H1 (cell line): ENCODE measurements around the gene MRPS9. TPM values are rescaled to one million over a fixed set of nuclear protein-coding genes. Genes with fewer than 3 reads are reported as not detected.
A peak's percentile ranks its signal among the peaks of the same experiment; 100 is the strongest.

ENCODE experiments used
- CTCF ChIA-PET: fragments of 300-600 bp; sonication (Branson Sonifier 250); formaldehyde crosslinking; loops from one replicate; lab custom pipeline; 2021; ENCODE audit not compliant: partially characterized antibody; lab: Charles Lee
- POLR2A ChIA-PET: fragments of 300-600 bp; sonication (Branson Sonifier 250); formaldehyde crosslinking; loops from one replicate; lab custom pipeline; 2021; ENCODE audit warnings: inconsistent platforms; ENCODE audit not compliant: partially characterized antibody; lab: Charles Lee
- DNase-seq, 2 experiments: peaks; one replicate each; pipeline versions ENCODE4 v3.0.0 to v3.0.0-alpha.2; 2010 to 2022; ENCODE audit warnings: low spot score in 2 of 2, low read depth in 1 of 2, mixed read lengths in 1 of 2
- FAIRE-seq: peaks from 2 replicates; lab custom pipeline; 2011; peaks lifted over from hg19 to GRCh38; lab: Jason Lieb, UNC
- H2AFZ ChIP-seq: 2 replicates; pipeline ENCODE4 v1.8.1; 2012; ENCODE audit warnings: low read length, inconsistent platforms
- H2AK5ac ChIP-seq: 2 replicates; pipeline ENCODE4 v1.6.1; 2013; ENCODE audit warnings: low read depth, low read length
- H2BK120ac ChIP-seq: replicated peaks from 2 replicates; pipeline ENCODE3; 2013; ENCODE audit warnings: low read depth, low read length, inconsistent platforms
- H2BK12ac ChIP-seq: 2 replicates; pipeline ENCODE4 v1.6.1; 2013; ENCODE audit warnings: low read depth, low read length
- H2BK15ac ChIP-seq: 2 replicates; pipeline ENCODE4 v1.6.1; 2013; ENCODE audit warnings: low read length
- H2BK20ac ChIP-seq: 2 replicates; pipeline ENCODE4 v1.6.1; 2013; ENCODE audit warnings: low read length
- H2BK5ac ChIP-seq: 2 replicates; pipeline ENCODE4 v1.6.1; 2013; ENCODE audit warnings: low read depth, low read length
- H3K14ac ChIP-seq: 2 replicates; pipeline ENCODE4 v1.6.1; 2013; ENCODE audit warnings: inconsistent platforms; ENCODE audit not compliant: insufficient read length
- H3K18ac ChIP-seq: 2 replicates; pipeline ENCODE4 v1.6.1; 2013; ENCODE audit warnings: low read length; ENCODE audit errors: extremely low read depth
- H3K23ac ChIP-seq: 2 replicates; pipeline ENCODE4 v1.6.1; 2013; ENCODE audit warnings: inconsistent platforms; ENCODE audit not compliant: insufficient read length
- H3K23me2 ChIP-seq: 2 replicates; pipeline ENCODE4 v1.6.1; 2013; ENCODE audit warnings: low read depth, low read length
- H3K27ac ChIP-seq: 2 replicates; pipeline ENCODE4 v1.6.1; 2011; ENCODE audit warnings: low read depth, low read length, inconsistent platforms
- H3K27me3 ChIP-seq, 4 experiments: replicated peaks in 1 of 4; 1 replicate in 1 of 4; 2 replicates in 3 of 4; pipeline versions ENCODE4 v1.6.1 to v1.8.1; 2011 to 2013; ENCODE audit warnings: low read length in 3 of 4, mild to moderate bottlenecking in 3 of 4, inconsistent platforms in 2 of 4, mixed read lengths in 2 of 4, moderate library complexity in 1 of 4; ENCODE audit not compliant: control insufficient read depth in 3 of 4, insufficient read depth in 3 of 4; ENCODE audit errors: extremely low read depth in 1 of 4
- H3K36me3 ChIP-seq, 4 experiments: 2 replicates each; pipeline versions ENCODE4 v1.6.1 to v1.8.1; 2011 to 2013; ENCODE audit warnings: mild to moderate bottlenecking in 4 of 4, low read length in 3 of 4, moderate library complexity in 2 of 4, control low read depth in 1 of 4, inconsistent platforms in 1 of 4; ENCODE audit not compliant: insufficient read depth in 4 of 4, control insufficient read depth in 2 of 4
- H3K4ac ChIP-seq: replicated peaks from 2 replicates; pipeline ENCODE3; 2013; ENCODE audit warnings: low read length, low read depth, mixed read lengths, inconsistent platforms; ENCODE audit not compliant: insufficient read length
- H3K4me1 ChIP-seq, 4 experiments: replicated peaks in 1 of 4; 1 replicate in 1 of 4; 2 replicates in 3 of 4; pipeline versions ENCODE4 v1.6.1 to v1.8.1; 2011 to 2013; ENCODE audit warnings: low read length in 3 of 4, inconsistent platforms in 2 of 4, mixed read lengths in 1 of 4; ENCODE audit not compliant: insufficient read depth in 4 of 4, control insufficient read depth in 3 of 4
- H3K4me2 ChIP-seq, 2 experiments: 2 replicates each; pipeline versions ENCODE4 v1.6.1 to v1.8.1; 2011 to 2013; ENCODE audit warnings: low read depth in 2 of 2, low read length in 2 of 2, control low read depth in 1 of 2, inconsistent platforms in 1 of 2, mild to moderate bottlenecking in 1 of 2; ENCODE audit not compliant: insufficient read depth in 1 of 2
- H3K4me3 ChIP-seq, 4 experiments: fragments of 200-600, 300-600 bp in 1 of 4; sonication (generic), shearing (Covaris generic), sonication (Bioruptor Twin) in 1 of 4; 2 replicates each; pipeline versions ENCODE4 v1.5.1 to v1.8.1; 2011 to 2016; ENCODE audit warnings: low read length in 4 of 4, low read depth in 3 of 4, control low read depth in 2 of 4, inconsistent platforms in 2 of 4, mild to moderate bottlenecking in 2 of 4, mixed read lengths in 1 of 4, moderate library complexity in 1 of 4; ENCODE audit not compliant: insufficient read depth in 2 of 4; ENCODE audit errors: extremely low read depth in 1 of 4
- H3K56ac ChIP-seq: replicated peaks from 2 replicates; pipeline ENCODE3; 2013; ENCODE audit warnings: low read depth, mild to moderate bottlenecking, mixed read lengths, low read length, inconsistent platforms; ENCODE audit not compliant: insufficient read length
- H3K79me1 ChIP-seq: 2 replicates; pipeline ENCODE4 v1.6.1; 2013; ENCODE audit warnings: low read depth, low read length, control low read depth
- H3K79me2 ChIP-seq, 2 experiments: 2 replicates each; pipeline versions ENCODE4 v1.6.1 to v1.8.1; 2012 to 2013; ENCODE audit warnings: low read length in 2 of 2, mild to moderate bottlenecking in 2 of 2, inconsistent platforms in 1 of 2; ENCODE audit not compliant: insufficient read depth in 2 of 2, control insufficient read depth in 1 of 2
- H3K9ac ChIP-seq, 4 experiments: replicated peaks in 1 of 4; 1 replicate in 1 of 4; 2 replicates in 3 of 4; pipeline versions ENCODE4 v1.6.1 to v1.8.1; 2011 to 2013; ENCODE audit warnings: low read depth in 3 of 4, low read length in 3 of 4, control low read depth in 2 of 4, mild to moderate bottlenecking in 2 of 4, moderate library complexity in 2 of 4, inconsistent platforms in 1 of 4; ENCODE audit errors: extremely low read depth in 1 of 4
- H3K9me3 ChIP-seq, 2 experiments: 2 replicates each; pipeline versions ENCODE4 v1.6.1 to v1.8.1; 2012 to 2013; ENCODE audit warnings: mild to moderate bottlenecking in 2 of 2, moderate library complexity in 2 of 2, control low read depth in 1 of 2, inconsistent platforms in 1 of 2, low read depth in 1 of 2, low read length in 1 of 2, mixed read lengths in 1 of 2; ENCODE audit not compliant: insufficient read depth in 2 of 2
- H4K20me1 ChIP-seq, 2 experiments: replicated peaks in 1 of 2; 2 replicates each; pipeline versions ENCODE3 to v1.8.1; 2011 to 2013; ENCODE audit warnings: inconsistent platforms in 2 of 2, low read length in 2 of 2, mild to moderate bottlenecking in 1 of 2; ENCODE audit not compliant: insufficient read depth in 2 of 2, control insufficient read depth in 1 of 2
- H4K5ac ChIP-seq: 2 replicates; pipeline ENCODE4 v1.6.1; 2013; ENCODE audit warnings: low read length, low read depth, mixed read lengths, inconsistent platforms; ENCODE audit not compliant: insufficient read length
- H4K8ac ChIP-seq: 2 replicates; pipeline ENCODE4 v1.8.0; 2013; ENCODE audit warnings: mild to moderate bottlenecking, moderate library complexity, low read length, inconsistent platforms; ENCODE audit not compliant: insufficient read depth; ENCODE audit errors: extremely low read depth
- H4K91ac ChIP-seq: replicated peaks from 2 replicates; pipeline ENCODE3; 2013; ENCODE audit warnings: low read length, mixed read lengths, inconsistent platforms; ENCODE audit not compliant: insufficient read length
- ASH2L ChIP-seq: fragments of 200-600, 300-600 bp; sonication (generic); IDR thresholded peaks from one replicate; pipeline ENCODE4 v1.7.1; 2017; ENCODE audit warnings: low read length
- CBX8 ChIP-seq: fragments of 300-800, 300-1000 bp; sonication (generic); IDR thresholded peaks from 2 replicates; pipeline ENCODE4 v1.7.1; 2016; ENCODE audit warnings: low read depth, low read length, borderline replicate concordance
- JUN ChIP-seq: IDR thresholded peaks from 2 replicates; pipeline ENCODE4 v1.6.1; 2011; ENCODE audit warnings: low read depth, mild to moderate bottlenecking, improper control_type of control experiment, low read length
- JUND ChIP-seq: IDR thresholded peaks from 2 replicates; pipeline ENCODE4 v1.6.1; 2011; ENCODE audit warnings: mild to moderate bottlenecking, improper control_type of control experiment, low read length
- KDM1A ChIP-seq: fragments of 200-600, 300-600 bp; sonication (generic); IDR thresholded peaks from 2 replicates; pipeline ENCODE4 v1.7.1; 2016; ENCODE audit warnings: mild to moderate bottlenecking, low read length, borderline replicate concordance
- NRF1 ChIP-seq: IDR thresholded peaks from 2 replicates; pipeline ENCODE4 v1.6.1; 2011; ENCODE audit warnings: mild to moderate bottlenecking, low read depth, low read length, improper control_type of control experiment
- SAP30 ChIP-seq: fragments of 300-600 bp; sonication (generic); IDR thresholded peaks from 2 replicates; pipeline ENCODE4 v1.7.1; 2012; ENCODE audit warnings: low read length, moderate library complexity, mild to moderate bottlenecking, inconsistent platforms; ENCODE audit not compliant: insufficient read depth, insufficient replicate concordance
- SIX5 ChIP-seq: IDR thresholded peaks from 2 replicates; pipeline ENCODE4 v1.6.1; 2011; ENCODE audit warnings: mild to moderate bottlenecking, low read depth, low read length
- SUZ12 ChIP-seq: fragments of 200-600 bp; sonication (generic); IDR thresholded peaks from 2 replicates; pipeline ENCODE4 v1.6.1; 2012; ENCODE audit warnings: mild to moderate bottlenecking, inconsistent platforms, low read length, moderate library complexity, mixed read lengths
- TAF1 ChIP-seq: IDR thresholded peaks from 2 replicates; pipeline ENCODE4 v1.6.1; 2011; ENCODE audit warnings: mild to moderate bottlenecking, low read depth, low read length
- TBP ChIP-seq: IDR thresholded peaks from 2 replicates; pipeline ENCODE4 v1.6.1; 2011; ENCODE audit warnings: low read depth, low read length, improper control_type of control experiment
- USF2 ChIP-seq: IDR thresholded peaks from 2 replicates; pipeline ENCODE4 v1.6.1; 2011; ENCODE audit warnings: low read length, improper control_type of control experiment
- ZNF274 ChIP-seq: IDR thresholded peaks from 2 replicates; pipeline ENCODE4 v1.7.0; 2012; ENCODE audit warnings: low read length, borderline replicate concordance; ENCODE audit errors: extremely low read depth
- WGBS, 2 experiments: shearing (Covaris generic) in 1 of 2; methylation state at CpG; one replicate each; pipeline versions ENCODE4 v1.1.6 to v1.1.7; 2013 to 2015; ENCODE audit warnings: low lambda C conversion rate in 2 of 2, mixed read lengths in 2 of 2, inconsistent platforms in 1 of 2, low coverage in 1 of 2, missing lambda C conversion rate in 1 of 2; ENCODE audit not compliant: insufficient replicate concordance in 2 of 2, insufficient coverage in 1 of 2, insufficient read length in 1 of 2; ENCODE audit errors: extremely low coverage in 1 of 2, missing lambda C conversion rate in 1 of 2; 5-methylcytosine and 5-hydroxymethylcytosine counted together
- polyA plus RNA-seq, 7 experiments: library from polyadenylated mRNA; depleted of rRNA in 3 of 7; stranded (reverse) in 5 of 7; unstranded in 2 of 7; fragments of >200 nt in 5 of 7; fragments of 200-250 nt in 2 of 7; gene quantifications; 1 replicate in 5 of 7; 2 replicates in 1 of 7; 4 replicates in 1 of 7; pipeline versions ENCODE4 v1.2.1 to v1.2.3, GENCODE V29; 2011 to 2013; ENCODE audit warnings: missing spikeins in 2 of 7, mixed read lengths in 2 of 7
- total RNA-seq: library from RNA; stranded (reverse); fragmentation: NEBNext Ultra II Directional; extraction: Animal tissue kit (Norgen Biotek cat#: 25700); gene quantifications from 2 replicates; pipeline ENCODE4 v1.2.1, GENCODE V29; 2021
- TF ChIP-seq, protein P1 (sequence below): IDR thresholded peaks from 2 replicates; pipeline ENCODE4 v1.6.1; 2012; ENCODE audit warnings: inconsistent platforms

MRPS9 gene
- total and polyA plus RNA-seq, 2 of the 8 experiments (the other 6 are each of a cell fraction or from before 2014, with no cell fraction given): 36.2 to 71.0 TPM

- H3K23ac ChIP-seq: no peak overlapping the region
- H2BK120ac ChIP-seq: no peak overlapping the region
- no peak overlapping the region for H3K14ac ChIP-seq
- no peak overlapping the region for H4K8ac ChIP-seq
- no peaks in the 10 kb centered on the region; the same call in 1 of the 2 replicates for H3K23me2 ChIP-seq
- no peak overlapping the region for H3K9ac ChIP-seq
- no peak overlapping the region for H2BK12ac ChIP-seq
- H3K27ac ChIP-seq: no peak overlapping the region
- no peak overlapping the region for H2AFZ ChIP-seq
- H2BK5ac ChIP-seq: no peak overlapping the region
- no peaks in the 10 kb centered on the region for H3K27me3 ChIP-seq
- no peak overlapping the region for H3K4me2 ChIP-seq
- H3K79me2 ChIP-seq: no peaks in the 10 kb centered on the region
- no peak overlapping the region for H2BK15ac ChIP-seq
- FAIRE-seq (no peak), DNase-seq (no peak)
- no peak overlapping the region for H3K4me3 ChIP-seq
- POLR2A ChIA-PET: interaction anchor here (1.3 kb wide), 1 partner anchor 13 kb away, joined by 4 read pairs; no protein-coding TSS in a partner anchor
- peaks cover 0 to 15% (median 6%) of the 10 kb centered on the region in 4 experiments; a peak in 5 of 8 replicates for H3K36me3 ChIP-seq
- H2AK5ac ChIP-seq: no peak overlapping the region
- no peak overlapping the region for H4K91ac ChIP-seq
- H3K56ac ChIP-seq: no peak overlapping the region
- H2BK20ac ChIP-seq: 0 out of 2 replicates have a peak overlapping the region, but pooled peaks have one; percentile 34
- no peak overlapping the region for H4K5ac ChIP-seq
- H3K9me3 ChIP-seq: no peaks in the 10 kb centered on the region
- H3K4ac ChIP-seq: no peak overlapping the region
- H4K20me1 ChIP-seq: peaks cover 1 to 2% of the 10 kb centered on the region in 2 experiments
- H3K18ac ChIP-seq: no peak overlapping the region
- CTCF ChIA-PET: no interaction called here
- no peaks in the 10 kb centered on the region for H3K4me1 ChIP-seq
- 92% methylated on average over 5 of the region's 5 CpGs; no CpG with 5 or more reads in 1 of the 2 experiments for WGBS, 2 experiments
- no peaks in the 10 kb centered on the region for H3K79me1 ChIP-seq
- TF ChIP-seq, protein P1, sequence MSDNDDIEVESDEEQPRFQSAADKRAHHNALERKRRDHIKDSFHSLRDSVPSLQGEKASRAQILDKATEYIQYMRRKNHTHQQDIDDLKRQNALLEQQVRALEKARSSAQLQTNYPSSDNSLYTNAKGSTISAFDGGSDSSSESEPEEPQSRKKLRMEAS: no peak
- TF ChIP-seq TBP: no peak
- TF ChIP-seq KDM1A: no peak
- TF ChIP-seq SUZ12: no peak
- TF ChIP-seq SAP30: no peak
- TF ChIP-seq NRF1: no peak
- no peak for TF ChIP-seq SIX5
- TF ChIP-seq CBX8: no peak
- no peak for TF ChIP-seq ZNF274
- no peak for TF ChIP-seq USF2
- TF ChIP-seq JUN: no peak
- no peak for TF ChIP-seq ASH2L
- no peak for TF ChIP-seq TAF1
- no peak for TF ChIP-seq JUND
Observed at GRCh38 chr2:105090091-105090490, 52.2 kb downstream of the MRPS9 start.
